ENCODE data around the gene SH3PXD2A.

The SH3PXD2A gene

GRCh38 chr10:103643381-103643780 lies 212.0 kb downstream of the SH3PXD2A start:
- H3K4me1 ChIP-seq (ENCODE audit: control insufficient read depth, insufficient read depth, low read length), result no peaks in the 10 kb centered on the region; the same call in 1 of the 2 replicates
- POLR2A ChIA-PET, result no interaction called here
- no peak overlapping the region for H3K4me3 ChIP-seq (ENCODE audit: low read depth, low read length)
- peaks cover 0 to 85% of the 10 kb centered on the region in 2 experiments; a peak in 1 of 3 replicates for H3K36me3 ChIP-seq (ENCODE audit: control insufficient read depth in 2 of 2, insufficient read depth in 1 of 2, low read length in 2 of 2)
- no peak overlapping the region for H3K27ac ChIP-seq (ENCODE audit: extremely low read depth, low read depth, low read length)
- no peaks in the 10 kb centered on the region for H3K9me3 ChIP-seq (ENCODE audit: control insufficient read depth, insufficient read depth, low read depth, low read length)
- CTCF ChIA-PET, result interaction anchor here (0.8 kb wide), 1 partner anchor 47 kb away, joined by 5 read pairs; no protein-coding TSS in a partner anchor
- TF ChIP-seq ZSCAN16 (tag by site-specific recombination; IDR thresholded peaks at IDR 0.05) (no peak), ZSCAN4 (tag by site-specific recombination; IDR thresholded peaks at IDR 0.05) (no peak), OVOL3 (tag by site-specific recombination; IDR thresholded peaks at IDR 0.05) (no peak), ZNF626 (tag by site-specific recombination; IDR thresholded peaks at IDR 0.05) (no peak), ZFP69B (tag by site-specific recombination; IDR thresholded peaks at IDR 0.05) (no peak), ZNF501 (tag by site-specific recombination; IDR thresholded peaks at IDR 0.05) (no peak), ZNF184 (tag by site-specific recombination; IDR thresholded peaks at IDR 0.05) (no peak), ZNF473 (tag by site-specific recombination; IDR thresholded peaks at IDR 0.05) (no peak), ZNF341 (tag by site-specific recombination; IDR thresholded peaks at IDR 0.05; ENCODE audit: low read depth) (no peak), ZSCAN5A (tag by site-specific recombination; IDR thresholded peaks at IDR 0.05) (no peak)
- TF ChIP-seq, protein P1, sequence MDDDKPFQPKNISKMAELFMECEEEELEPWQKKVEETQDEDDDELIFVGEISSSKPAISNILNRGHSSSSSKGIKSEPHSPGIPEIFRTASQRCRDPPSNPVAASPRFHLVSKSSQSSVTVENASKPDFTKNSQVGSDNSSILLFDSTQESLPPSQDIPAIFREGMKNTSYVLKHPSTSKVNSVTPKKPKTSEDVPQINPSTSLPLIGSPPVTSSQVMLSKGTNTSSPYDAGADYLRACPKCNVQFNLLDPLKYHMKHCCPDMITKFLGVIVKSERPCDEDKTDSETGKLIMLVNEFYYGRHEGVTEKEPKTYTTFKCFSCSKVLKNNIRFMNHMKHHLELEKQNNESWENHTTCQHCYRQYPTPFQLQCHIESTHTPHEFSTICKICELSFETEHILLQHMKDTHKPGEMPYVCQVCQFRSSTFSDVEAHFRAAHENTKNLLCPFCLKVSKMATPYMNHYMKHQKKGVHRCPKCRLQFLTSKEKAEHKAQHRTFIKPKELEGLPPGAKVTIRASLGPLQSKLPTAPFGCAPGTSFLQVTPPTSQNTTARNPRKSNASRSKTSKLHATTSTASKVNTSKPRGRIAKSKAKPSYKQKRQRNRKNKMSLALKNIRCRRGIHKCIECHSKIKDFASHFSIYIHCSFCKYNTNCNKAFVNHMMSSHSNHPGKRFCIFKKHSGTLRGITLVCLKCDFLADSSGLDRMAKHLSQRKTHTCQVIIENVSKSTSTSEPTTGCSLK (tag by site-specific recombination; IDR thresholded peaks at IDR 0.05), result no peak
- TF ChIP-seq, protein P2, sequence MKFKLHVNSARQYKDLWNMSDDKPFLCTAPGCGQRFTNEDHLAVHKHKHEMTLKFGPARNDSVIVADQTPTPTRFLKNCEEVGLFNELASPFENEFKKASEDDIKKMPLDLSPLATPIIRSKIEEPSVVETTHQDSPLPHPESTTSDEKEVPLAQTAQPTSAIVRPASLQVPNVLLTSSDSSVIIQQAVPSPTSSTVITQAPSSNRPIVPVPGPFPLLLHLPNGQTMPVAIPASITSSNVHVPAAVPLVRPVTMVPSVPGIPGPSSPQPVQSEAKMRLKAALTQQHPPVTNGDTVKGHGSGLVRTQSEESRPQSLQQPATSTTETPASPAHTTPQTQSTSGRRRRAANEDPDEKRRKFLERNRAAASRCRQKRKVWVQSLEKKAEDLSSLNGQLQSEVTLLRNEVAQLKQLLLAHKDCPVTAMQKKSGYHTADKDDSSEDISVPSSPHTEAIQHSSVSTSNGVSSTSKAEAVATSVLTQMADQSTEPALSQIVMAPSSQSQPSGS (tag by site-specific recombination; IDR thresholded peaks at IDR 0.05; ENCODE audit: low read depth), result no peak

DNA sequence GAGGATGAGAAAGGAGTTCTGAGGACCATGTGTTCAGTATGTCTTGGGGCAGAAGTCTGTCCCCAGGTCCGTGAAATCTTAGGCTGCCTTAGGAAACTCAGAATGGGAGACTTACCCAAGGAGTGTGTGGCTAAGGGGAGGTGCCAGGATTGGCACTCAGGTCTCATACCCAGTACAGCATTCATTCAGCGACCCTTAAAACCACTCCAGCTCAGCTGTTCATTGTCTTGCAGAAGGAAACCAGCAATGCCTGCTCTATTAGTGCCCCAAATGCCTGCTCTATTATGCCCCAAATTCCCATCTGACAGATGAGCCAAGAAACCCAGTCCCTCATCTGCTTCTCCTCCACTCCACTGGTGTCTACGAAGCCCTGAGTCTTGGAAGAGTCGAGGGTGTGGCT lies 214.1 kb downstream of the SH3PXD2A start:
- TF ChIP-seq HOXA7 (CRISPR knock-in tag; IDR thresholded peaks at IDR 0.05; ENCODE audit: borderline replicate concordance) (no peak), KLF9 (tag by site-specific recombination; IDR thresholded peaks at IDR 0.05; ENCODE audit: low read depth) (no peak), ZNF202 (tag by site-specific recombination; IDR thresholded peaks at IDR 0.05; ENCODE audit: borderline replicate concordance) (no peak), ZNF624 (tag by site-specific recombination; IDR thresholded peaks at IDR 0.05) (no peak), FEZF1 (tag by site-specific recombination; IDR thresholded peaks at IDR 0.05) (no peak)
- TF ChIP-seq, protein P3, sequence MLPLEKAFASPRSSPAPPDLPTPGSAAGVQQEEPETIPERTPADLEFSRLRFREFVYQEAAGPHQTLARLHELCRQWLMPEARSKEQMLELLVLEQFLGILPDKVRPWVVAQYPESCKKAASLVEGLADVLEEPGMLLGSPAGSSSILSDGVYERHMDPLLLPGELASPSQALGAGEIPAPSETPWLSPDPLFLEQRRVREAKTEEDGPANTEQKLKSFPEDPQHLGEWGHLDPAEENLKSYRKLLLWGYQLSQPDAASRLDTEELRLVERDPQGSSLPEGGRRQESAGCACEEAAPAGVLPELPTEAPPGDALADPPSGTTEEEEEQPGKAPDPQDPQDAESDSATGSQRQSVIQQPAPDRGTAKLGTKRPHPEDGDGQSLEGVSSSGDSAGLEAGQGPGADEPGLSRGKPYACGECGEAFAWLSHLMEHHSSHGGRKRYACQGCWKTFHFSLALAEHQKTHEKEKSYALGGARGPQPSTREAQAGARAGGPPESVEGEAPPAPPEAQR (tag by site-specific recombination; IDR thresholded peaks at IDR 0.05), result no peak
- CTCF ChIA-PET, result interaction anchor here (1.5 kb wide), 1 partner anchor 45 kb away, joined by 3 read pairs; no protein-coding TSS in a partner anchor
- H3K9me3 ChIP-seq (ENCODE audit: control insufficient read depth, insufficient read depth, low read depth, low read length), result no peaks in the 10 kb centered on the region
- peaks cover 0 to 85% of the 10 kb centered on the region in 2 experiments; a peak in 1 of 3 replicates for H3K36me3 ChIP-seq (ENCODE audit: control insufficient read depth in 2 of 2, insufficient read depth in 1 of 2, low read length in 2 of 2)
- H3K4me3 ChIP-seq (ENCODE audit: low read depth, low read length), result no peak overlapping the region
- POLR2A ChIA-PET, result no interaction called here
- H3K4me1 ChIP-seq (ENCODE audit: control insufficient read depth, insufficient read depth, low read length), result no peaks in the 10 kb centered on the region; the same call in 1 of the 2 replicates
- H3K27ac ChIP-seq (ENCODE audit: extremely low read depth, low read depth, low read length), result no peak overlapping the region
